HS-27A (cell line): ENCODE data around the gene HLA-DPB1.
A peak's percentile ranks its signal among the peaks of the same experiment; 100 is the strongest.
"Not testable (repeated sequence)": the region's sequence is repeated elsewhere in the genome, so short reads cannot be mapped to it uniquely, and the experiment has no call there.

Experiments
- DNase-seq: peaks from one replicate; pipeline ENCODE4 v3.0.0-alpha.2; 2012; ENCODE audit warnings: low read depth, missing footprints

Gene HLA-DPB1

GRCh38 chr6:33071569-33071968, 4.2 kb upstream of the HLA-DPB1 start:
- no peak for DNase-seq

- no peak for DNase-seq
Measured at GRCh38 chr6:33072508-33073100, 3.2 kb upstream of the HLA-DPB1 start.

- DNase-seq, result no peak
Measured at GRCh38 chr6:33073431-33073871, 2.3 kb upstream of the HLA-DPB1 start, which contains the start of gene HLA-DPA1. TSS of gene HLA-DPA1 (minus strand) at chr6:33073649.

GRCh38 chr6:33075208-33075567, 602 bp upstream of the HLA-DPB1 start:
- DNase-seq, result no peak

- no peak for DNase-seq
Measured at GRCh38 chr6:33076406-33076934, 680 bp downstream of the HLA-DPB1 start.

- no peak for DNase-seq
Measured at GRCh38 chr6:33077908-33078307, 2.1 kb downstream of the HLA-DPB1 start.

GRCh38 chr6:33078442-33078841, 2.7 kb downstream of the HLA-DPB1 start:
- no peak for DNase-seq

GRCh38 chr6:33078919-33079521, 3.2 kb downstream of the HLA-DPB1 start:
- DNase-seq, result no peak

- DNase-seq, result no peak
Measured at GRCh38 chr6:33079580-33079979, 3.8 kb downstream of the HLA-DPB1 start.

- no peak for DNase-seq
Measured at GRCh38 chr6:33080127-33081089, 4.6 kb downstream of the HLA-DPB1 start.

GRCh38 chr6:33081098-33081824, 5.5 kb downstream of the HLA-DPB1 start:
- DNase-seq, result no peak

GRCh38 chr6:33082702-33083101, 6.9 kb downstream of the HLA-DPB1 start:
- peak; percentile 29 for DNase-seq

GRCh38 chr6:33085627-33086026, 9.8 kb downstream of the HLA-DPB1 start:
- no peak for DNase-seq

- no peak for DNase-seq
Measured at GRCh38 chr6:33088258-33088930, 12.6 kb downstream of the HLA-DPB1 start.

- DNase-seq, result no peak
Measured at GRCh38 chr6:33088931-33089620, 13.3 kb downstream of the HLA-DPB1 start.

- DNase-seq, result no peak
Measured at GRCh38 chr6:33091957-33092356, 16.2 kb downstream of the HLA-DPB1 start.

- DNase-seq, result no peak
Measured at GRCh38 chr6:33092385-33092784, 16.6 kb downstream of the HLA-DPB1 start.

GRCh38 chr6:33093855-33094254, 18.1 kb downstream of the HLA-DPB1 start:
- DNase-seq, result no peak

- no peak for DNase-seq
Measured at GRCh38 chr6:33095681-33096080, 19.9 kb downstream of the HLA-DPB1 start.

- not testable (repeated sequence) for DNase-seq
Measured at GRCh38 chr6:33101121-33101737, 25.4 kb downstream of the HLA-DPB1 start.
